Upper lobe of left lung (tissue), 4 donors: ENCODE measurements around the gene BID.
"Not testable (repeated sequence)": the region's sequence is repeated elsewhere in the genome, so short reads cannot be mapped to it uniquely, and the experiment has no call there.

Experiments used
- EP300 ChIP-seq, 4 donors: sonication (generic); formaldehyde crosslinking; IDR thresholded peaks; one replicate each; pipeline ENCODE4 v1.5.1; 2017; ENCODE audit warnings: antibody characterized with exemption in 4 of 4, control low read depth in 2 of 4
- POLR2A ChIP-seq, 4 donors: fragments of 450-650 bp; IDR thresholded peaks; one replicate each; pipeline ENCODE4 v1.5.1; 2016 to 2017; ENCODE audit warnings: antibody characterized with exemption in 4 of 4, mild to moderate bottlenecking in 2 of 4
- POLR2AphosphoS5 ChIP-seq, 2 donors: sonication (generic); formaldehyde crosslinking; IDR thresholded peaks; one replicate each; pipeline ENCODE4 v1.5.1; 2017; ENCODE audit warnings: antibody characterized with exemption in 2 of 2
- TF ChIP-seq, protein P1 (sequence below), 6 experiments: fragments of 450-650 bp in 4 of 6; fragments of 200-600 bp in 2 of 6; sonication (generic) in 2 of 6; IDR thresholded peaks; one replicate each; pipeline ENCODE4 v1.5.1; 2016 to 2019; ENCODE audit warnings: antibody characterized with exemption in 6 of 6

DNA sequence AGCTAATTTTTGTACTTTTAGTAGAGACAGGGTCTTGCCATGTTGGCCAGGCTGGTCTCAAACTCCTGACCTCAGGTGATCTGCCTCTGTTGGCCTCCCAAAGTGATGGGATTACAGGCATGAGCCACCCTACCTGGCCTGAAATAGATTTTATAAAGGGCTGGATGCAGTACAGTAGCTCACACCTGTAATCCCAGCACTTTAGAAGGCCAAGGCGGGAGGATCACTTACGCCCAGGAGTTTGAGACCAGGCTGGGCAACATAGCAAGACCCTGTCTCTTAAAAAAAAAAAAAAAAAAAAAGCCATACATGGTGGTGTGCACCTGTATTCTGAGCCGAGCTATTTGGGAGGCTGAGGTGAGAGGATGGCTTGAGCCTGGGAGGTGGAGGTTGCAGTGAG lies 76.0 kb downstream of the BID start:
- TF ChIP-seq, protein P1, sequence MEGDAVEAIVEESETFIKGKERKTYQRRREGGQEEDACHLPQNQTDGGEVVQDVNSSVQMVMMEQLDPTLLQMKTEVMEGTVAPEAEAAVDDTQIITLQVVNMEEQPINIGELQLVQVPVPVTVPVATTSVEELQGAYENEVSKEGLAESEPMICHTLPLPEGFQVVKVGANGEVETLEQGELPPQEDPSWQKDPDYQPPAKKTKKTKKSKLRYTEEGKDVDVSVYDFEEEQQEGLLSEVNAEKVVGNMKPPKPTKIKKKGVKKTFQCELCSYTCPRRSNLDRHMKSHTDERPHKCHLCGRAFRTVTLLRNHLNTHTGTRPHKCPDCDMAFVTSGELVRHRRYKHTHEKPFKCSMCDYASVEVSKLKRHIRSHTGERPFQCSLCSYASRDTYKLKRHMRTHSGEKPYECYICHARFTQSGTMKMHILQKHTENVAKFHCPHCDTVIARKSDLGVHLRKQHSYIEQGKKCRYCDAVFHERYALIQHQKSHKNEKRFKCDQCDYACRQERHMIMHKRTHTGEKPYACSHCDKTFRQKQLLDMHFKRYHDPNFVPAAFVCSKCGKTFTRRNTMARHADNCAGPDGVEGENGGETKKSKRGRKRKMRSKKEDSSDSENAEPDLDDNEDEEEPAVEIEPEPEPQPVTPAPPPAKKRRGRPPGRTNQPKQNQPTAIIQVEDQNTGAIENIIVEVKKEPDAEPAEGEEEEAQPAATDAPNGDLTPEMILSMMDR (IDR thresholded peaks at IDR 0.05) = not testable (repeated sequence)
- not testable (repeated sequence) for TF ChIP-seq POLR2A, POLR2AphosphoS5, EP300 (IDR thresholded peaks at IDR 0.05)
